ENCODE results near the gene CORO1C.

- TF ChIP-seq CTCF (IDR thresholded peaks at IDR 0.05) (no peak), POLR2A (IDR thresholded peaks at IDR 0.05) (no peak)
Observed at GRCh38 chr12:108642269-108642870, 88.9 kb downstream of the CORO1C start.

All from gastroesophageal sphincter (tissue), 3 donors.